D341Med (cell line): Measurements from ENCODE around the gene LMTK3.
"Not testable (repeated sequence)": the region's sequence is repeated elsewhere in the genome, so short reads cannot be mapped to it uniquely, and the experiment has no call there.

ENCODE experiments used
- DNase-seq: peaks from one replicate; pipeline ENCODE4 v3.0.0; 2012; ENCODE audit warnings: low spot score

The LMTK3 gene

DNA sequence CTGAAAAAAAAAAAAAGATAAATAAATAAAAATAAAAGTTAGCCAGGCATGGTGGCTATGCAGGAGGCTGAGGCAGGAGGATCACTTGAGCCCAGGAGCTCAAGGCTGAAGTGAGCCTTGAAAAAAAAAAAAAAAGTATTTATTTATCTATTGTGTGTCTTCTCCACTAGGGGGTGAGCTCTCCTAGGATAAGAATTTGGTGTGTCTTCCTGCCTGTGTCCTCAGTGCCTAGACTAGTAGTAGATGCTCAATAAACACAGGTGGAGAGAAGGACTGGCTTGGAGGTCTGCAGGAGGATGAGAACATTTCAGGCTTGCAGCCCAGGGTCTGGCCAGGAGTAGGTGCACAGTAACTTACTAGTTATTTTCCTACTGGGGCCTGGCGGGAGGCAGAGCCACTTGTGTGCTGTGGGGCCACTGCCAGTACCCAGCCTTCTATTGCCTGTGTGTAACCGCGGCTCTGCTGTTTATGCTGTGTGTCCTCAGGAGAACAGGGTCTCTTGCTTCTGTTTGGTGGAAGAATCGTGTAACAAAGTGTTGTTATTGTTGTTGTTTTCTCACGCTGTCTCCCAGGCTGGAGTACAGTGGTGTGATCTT is 5.4 kb downstream of the LMTK3 start:
- no peak for DNase-seq

DNA sequence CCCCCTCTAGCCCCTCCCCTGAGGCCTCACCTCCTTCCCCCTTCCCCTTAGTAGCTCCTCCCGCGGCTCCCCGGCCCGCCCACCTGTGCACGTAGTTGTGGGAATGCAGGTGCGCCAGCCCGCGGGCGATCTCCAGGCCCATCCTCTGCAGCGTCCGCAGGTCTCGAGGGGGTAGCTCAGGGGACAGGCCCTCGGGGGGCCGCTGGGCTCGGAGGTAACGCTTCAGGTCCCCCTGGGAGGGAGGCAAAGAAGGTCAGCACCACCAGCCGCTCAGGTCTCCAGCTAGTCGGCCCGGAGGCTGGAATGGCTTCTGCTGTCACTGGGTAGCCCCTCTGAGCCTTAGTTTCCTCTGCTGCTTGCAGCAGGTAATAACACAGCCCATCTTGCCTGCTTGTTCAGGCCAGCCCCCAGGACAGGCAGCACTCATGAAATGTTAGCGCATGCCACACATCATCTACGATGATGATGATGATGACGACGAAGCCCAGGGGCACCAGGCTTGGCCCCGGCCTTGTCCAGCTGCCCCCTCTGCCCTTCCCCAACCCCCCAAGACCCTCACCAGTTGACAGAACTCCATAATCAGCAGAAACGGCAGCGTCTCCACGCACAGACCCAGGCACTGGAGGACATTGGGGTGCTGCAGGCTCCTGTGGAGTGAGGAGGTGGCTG is 9.2 kb downstream of the LMTK3 start:
- DNase-seq = peak; percentile 25

DNA sequence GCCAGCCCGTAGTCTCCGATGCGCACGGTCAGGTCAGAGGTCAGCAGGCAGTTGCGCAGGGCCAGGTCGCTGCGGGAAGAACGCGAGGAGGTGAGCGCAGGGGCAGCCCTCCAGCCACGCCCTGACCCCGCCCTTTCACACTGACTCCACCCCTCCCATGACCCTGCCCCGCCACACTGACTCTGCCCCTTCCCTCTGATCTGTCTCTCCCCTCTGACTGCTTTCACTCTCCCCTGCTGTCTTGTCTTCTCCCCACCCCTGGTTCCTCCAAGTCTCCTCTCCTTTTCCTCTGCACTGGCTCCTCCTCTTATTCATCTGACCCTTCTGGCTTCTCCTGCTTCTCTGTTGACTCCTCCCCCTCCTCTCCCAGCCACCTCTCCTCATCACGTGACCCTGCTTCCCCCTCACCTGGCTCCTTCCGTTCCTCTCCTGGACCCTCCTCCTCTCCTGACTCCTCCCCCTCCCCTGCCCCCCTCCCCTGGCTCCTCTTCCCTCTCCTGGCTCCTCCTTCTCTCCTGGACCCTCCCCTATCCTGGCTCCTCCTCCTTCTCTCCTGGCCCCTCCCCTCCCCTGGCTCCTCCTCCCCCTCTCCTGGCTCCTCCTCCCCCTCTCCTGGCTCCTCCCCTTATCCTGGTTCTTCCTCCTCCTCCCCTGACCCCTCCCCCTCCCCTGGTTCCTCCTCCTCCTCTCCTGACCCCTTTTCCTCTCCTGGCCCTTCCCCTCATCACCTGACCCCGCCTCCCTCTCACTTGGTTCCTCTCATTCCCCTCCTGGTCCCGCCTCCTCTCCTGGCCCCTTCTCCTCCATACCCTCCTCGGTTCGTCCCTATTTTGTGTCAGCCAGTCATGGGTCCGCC is 9.9 kb downstream of the LMTK3 start:
- peak; percentile 65 for DNase-seq

DNA sequence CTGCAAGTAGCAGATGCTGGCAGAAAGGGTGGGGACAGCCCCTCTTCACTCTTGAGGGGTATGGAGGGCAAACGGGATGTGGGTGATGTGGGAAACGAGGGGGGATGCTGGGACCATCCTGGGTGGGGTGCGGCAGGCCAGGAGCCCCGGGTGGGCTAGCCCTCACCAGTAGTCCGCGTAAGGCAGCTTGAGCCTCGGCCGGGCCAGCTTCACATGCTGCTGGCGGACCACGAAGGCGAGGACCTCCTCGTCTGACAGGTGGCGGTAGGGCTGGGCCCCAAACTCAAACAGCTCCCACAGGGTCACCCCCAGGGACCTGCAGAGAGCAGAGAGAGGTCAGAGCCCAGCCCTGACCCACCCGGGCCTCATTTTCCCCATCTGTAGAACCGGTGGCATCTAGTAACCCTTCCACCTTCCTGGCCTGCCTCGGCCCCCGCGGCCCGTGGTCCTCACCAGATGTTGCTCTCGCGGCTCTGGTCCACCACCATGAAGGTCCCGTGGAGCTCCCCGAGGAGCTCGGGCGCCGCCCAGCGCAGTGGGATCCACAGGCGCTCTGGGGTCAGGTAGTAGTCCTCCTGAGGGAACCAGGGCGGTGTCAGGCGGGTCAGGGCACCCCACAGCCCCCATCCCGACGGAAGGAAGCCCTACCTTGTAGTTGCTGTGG is 10.7 kb downstream of the LMTK3 start:
- no peak for DNase-seq

DNA sequence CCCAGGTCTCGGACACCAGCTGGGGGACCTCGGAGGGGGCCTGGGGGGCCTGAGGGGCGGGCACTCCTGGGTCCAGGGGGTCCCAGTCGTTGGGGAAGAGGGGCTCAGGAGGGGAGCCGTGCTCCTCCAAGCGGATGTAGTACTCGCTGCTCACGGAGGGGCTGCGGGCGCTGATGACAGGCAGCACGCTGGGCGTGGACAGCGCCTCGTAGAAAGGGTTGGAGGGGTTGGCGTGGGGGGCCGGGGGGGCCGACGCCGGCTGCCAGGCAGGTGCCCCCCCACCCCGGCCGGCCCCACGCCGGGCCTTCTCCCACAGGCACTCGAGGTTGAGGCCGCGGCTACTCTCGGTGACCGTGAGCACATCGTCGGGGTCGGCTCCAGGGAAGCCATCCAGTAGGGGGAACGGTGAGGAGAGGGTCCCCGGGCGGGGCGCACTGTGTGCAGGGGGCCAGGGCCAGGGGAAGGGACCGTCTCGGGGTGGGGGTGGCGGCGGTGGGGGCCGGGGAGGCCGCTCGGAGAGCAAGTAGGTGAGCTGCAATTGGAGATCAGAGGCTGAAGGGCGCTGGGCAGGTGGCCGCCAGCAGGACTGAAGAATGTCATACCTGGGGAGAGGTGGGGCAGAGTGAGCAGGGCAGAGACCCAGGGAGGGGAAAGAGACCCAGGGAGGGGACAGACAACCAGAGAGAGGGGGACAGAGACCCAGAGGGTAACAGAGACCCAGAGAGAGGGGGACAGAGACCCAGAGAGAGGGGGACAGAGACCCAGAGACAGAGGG is 12.1 kb downstream of the LMTK3 start:
- no peak for DNase-seq

DNA sequence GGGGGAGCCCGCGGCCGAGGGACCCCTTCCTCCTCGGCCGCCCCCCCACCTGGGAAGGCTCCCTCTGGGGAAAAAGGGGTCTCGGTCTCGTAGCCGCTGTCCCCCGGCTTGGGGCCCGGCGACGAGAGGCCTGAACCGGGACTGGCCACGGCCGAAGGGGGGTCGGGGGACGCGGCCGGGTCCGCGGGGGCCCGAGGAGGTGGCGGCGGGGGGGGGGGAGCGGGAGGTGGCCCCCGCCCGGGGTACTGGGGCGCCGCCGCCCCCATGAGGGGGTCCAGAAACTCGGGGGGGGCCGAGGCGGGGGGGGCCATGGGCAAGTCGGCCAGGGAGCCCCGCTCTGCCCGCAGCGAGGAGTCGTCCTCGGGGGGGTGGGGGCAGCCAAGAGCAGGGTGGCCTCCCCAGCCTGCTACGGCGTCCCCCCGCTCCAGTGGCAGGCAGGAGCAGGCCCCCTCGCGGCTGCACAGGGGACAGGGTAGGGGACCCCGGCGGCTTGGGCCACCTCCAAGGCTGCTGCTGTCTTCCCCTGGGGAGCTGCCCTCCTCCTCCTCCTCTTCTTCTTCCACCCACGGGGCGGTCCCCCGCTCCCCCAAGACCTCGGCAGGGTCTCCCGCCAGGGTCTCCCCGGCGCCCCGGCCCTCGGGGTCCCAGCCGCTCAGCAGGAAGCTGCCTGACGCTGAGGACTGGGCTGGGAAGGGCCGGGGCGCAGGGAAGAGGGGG is 12.9 kb downstream of the LMTK3 start:
- peak; percentile 64 for DNase-seq

DNA sequence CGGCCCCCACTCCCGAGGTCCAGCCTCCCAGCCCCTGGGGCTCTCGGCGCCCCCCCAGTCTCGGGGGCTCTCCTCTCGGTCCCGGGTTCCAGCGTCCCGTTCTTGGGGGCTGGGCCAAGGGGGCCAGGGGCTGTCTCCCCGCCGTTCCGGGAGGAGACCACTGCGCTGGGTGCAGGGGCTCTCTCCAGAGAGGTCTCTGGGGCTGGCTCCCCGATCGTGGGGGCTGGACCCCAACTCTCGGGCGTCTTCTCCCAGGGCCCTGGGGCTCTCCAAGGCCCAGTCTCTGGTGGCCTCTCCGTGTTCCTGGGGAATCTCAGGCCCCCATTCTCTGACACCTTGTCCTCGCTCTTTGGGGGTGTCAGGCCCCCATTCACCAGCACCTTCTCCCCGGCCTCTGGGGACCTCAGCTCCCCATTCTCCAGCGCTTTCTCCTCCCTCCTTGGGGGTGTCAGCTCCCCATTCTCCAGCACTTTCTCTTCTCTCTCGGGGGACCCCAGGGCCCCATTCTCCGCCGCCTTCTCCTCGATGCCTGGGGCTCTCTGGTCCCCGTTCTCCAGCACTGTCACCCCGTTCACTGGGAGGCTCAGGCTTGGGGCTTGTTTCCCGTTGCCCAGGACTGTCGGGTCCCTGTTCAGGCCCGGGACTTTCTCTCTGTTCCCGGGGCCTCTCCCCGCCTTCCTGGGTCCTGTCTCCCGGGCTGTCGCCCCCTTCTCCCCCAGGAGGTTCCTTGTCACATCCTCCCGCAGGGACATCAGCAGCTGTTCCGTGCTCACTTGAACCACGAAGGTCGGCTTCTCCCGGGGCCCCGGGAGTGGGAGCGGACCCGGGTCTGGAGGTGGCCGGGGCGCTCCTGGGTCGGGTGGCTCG is 13.7 kb downstream of the LMTK3 start:
- no peak for DNase-seq

DNA sequence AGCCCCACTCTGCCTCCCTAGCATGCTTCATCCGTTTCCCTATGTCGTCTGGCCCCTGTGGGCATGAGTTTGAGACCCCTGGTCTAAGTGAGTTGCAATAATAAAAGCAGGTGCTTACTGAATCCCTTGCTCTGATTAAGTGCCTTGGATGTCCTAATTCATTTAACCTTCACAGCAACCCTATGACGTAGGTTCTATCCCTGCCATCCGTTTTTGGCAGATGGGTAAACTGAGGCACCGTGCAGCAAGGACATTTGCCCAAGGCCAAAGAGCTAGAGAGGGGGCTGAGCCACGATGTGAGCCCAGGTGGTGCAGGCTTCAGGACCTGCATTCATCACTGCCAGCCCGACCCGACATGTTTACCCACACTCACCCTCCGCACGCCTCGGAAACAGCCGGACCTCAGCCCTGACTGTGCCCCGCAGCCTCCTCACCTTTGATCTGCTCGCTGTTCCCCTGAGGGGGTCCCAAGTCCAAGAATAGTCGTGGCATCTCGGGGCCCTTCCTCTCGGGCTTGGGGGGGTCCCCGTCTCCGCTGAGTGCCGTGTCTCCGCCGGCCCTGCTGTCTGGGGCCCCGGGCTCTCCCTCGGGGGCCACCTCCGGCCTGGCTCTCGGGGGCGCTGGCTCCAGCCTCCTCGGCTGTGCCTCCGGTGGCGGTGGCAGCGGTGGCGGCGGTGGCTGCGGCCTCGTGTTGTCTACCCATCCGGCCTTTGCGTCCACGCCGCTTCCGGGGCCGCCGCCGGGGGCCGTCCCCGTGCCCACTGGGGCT is 14.5 kb downstream of the LMTK3 start:
- DNase-seq = no peak

DNA sequence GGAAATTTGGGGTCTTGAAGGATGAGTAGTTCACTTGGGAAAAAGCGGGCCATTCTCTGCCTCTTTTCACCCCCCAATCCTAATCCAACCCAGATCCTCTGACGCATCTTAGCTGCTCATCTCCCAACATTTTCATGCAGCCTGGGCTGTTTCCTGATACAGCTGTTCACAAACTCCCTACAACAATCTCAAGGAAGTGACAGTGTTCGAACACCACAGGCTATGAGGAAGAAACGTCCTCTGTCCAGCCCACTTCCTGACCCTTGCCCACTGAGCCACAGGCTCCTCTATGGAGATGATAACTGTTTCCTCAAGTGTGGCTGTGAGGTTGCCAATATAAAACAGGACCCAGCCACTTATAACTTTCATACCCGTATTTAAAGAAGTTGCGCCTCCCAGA is 16.2 kb downstream of the LMTK3 start:
- no peak for DNase-seq

DNA sequence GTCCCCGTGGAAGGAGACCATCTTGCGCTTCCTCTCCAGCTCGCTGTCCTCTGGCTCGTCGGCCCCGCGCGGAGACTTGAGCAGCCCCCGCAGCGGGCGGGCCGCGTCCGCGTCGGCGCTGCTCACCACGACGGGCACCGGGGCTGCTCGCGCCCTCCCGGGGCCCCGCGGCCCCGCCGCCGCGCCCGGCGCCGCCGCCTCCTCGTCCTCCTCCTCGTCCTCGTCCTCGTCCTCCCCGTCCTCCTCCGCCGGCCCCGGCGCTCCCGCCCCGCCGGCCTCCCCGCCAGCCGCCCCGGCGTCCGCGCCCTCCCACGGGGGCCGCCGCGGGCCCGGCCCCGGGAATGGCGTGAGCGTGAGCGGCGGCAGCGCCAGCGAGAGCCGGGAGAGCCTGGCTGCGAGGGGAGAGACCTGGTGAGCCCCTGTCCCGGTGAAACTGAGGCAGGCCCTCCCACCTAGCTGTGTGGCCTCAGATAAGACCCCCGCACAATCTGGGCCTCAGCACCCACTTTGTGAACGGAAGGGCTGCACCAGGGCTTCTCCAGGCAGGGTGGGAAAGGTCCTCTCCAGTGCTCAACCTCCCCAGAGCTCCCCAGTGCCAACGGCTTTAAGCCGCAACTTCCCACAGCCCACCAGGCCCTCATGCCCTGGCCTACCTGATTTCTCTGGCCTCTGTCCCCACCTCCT is 17.8 kb downstream of the LMTK3 start:
- DNase-seq = no peak

DNA sequence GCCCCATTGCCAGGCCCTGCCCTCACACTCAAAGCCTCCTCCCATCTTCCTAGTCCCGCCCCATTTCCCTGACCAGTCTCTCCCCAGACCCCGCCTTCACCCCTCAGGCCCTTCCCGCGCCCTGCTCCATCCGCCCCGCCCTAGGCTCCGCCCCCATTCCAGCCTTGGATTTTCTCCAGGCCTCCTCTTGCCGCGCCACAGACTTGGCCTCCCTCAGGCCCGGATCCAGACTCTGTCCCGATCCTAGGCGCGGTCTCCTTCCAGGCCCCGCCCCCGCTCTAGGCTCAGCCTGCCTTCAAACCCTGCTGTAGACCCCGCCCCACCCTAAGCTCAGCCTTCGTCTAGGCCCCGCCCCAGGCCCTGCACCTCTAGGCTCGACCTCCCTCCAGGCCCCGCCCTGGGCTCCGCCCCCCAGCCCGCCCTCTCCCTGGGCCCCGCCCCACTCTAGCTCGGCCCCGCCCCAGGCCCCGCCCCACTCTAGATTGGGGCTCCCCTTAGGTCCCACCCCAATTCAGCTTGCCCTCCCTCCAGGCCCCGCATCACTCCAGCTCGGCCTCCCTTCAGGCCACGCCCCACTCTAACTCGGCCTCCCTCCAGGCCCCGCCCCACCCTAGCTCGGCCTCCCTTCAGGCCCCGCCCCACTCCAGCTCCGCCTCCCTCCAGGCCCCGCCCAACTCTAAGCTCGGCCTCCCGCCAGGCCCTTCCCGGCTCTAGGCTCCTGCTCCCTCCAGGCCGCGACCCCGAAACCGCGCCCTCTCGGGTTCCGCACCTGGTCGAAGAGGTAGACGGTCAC is 18.5 kb downstream of the LMTK3 start:
- peak; percentile 96 for DNase-seq

DNA sequence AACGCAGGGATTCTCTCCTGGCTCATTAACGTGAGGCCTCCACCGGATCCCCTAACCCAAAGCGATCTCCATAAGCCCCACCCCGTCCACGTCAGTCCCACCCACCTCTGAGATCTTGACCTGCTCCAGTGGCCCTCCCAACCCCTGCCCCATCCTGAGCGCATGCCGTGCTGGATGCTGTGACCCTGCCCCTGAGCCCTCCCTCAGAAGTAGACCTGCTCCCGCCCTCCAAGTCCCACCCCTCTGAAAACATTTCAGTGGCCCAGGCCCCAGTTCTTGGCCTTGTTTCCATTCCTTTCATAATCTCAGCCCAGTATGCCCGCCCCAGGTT is 19.9 kb downstream of the LMTK3 start:
- DNase-seq = no peak

DNA sequence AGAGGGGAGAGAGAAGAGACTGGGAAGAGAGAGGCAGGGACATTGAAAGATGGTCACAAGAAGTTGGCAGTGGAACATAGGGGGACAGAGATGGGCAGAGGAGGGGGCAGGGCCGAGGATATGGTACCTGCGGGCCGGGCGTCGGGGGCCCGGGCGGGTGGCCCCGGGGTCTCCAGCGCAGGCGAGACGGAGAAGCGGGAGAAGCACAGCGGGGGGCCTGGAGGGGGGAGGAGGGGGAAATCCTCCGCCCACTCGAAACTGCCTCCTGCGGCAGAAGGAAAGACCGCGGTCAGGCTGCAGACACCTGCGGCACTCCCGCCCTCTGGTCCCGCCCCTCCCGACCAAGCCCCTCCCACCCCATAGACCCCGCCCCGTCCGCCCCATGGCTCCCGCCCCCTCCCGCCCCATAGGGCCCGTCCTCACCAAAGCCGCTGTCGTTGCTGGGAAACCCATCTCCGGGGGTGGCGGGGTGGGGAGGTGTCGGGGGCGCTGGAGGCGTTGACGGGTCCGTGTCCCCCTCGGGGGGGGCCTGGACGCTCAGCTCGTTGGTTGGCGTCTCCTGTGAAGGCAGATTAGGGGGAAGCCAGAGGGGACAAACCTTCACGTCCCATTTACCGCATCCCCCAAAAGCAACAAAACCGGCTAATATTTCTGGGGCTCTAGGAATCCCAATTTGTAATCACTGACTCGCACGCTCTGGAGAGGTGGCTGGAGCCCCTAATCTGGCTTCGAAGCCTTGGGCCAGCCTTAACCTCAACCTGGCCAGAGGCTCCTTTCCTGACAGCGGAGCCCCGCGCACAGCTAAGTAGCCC is 20.4 kb downstream of the LMTK3 start:
- DNase-seq = peak; percentile 81

DNA sequence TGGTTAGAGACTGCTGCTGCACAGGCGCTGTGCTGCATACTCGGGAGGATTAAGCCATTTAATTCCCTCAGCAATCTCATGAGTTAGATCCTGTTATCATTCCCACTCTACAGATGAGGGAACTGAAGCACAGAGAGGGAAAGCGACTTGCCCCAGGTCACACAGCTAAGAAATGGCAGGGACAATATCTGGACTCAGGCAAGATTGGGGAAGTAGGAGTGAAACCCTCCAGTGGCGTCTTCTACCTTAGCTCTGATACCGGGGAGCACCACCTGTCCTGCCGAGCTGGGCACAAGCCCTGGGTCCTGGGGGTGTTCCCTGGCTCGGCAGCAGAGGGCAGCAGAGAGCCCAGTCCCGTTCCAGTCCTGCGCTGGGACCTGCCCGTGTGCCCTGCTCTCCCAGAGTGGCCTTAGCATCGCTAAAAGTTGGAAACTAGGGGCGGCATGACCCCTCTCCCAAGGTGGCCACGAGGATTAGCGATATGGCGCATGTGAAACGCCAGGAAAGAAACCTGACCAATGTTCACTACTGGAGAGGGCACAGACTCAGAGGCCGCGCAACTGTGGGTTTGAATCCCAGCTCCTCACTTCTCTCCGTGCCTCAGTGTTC is 21.9 kb downstream of the LMTK3 start:
- peak; percentile 87 for DNase-seq

DNA sequence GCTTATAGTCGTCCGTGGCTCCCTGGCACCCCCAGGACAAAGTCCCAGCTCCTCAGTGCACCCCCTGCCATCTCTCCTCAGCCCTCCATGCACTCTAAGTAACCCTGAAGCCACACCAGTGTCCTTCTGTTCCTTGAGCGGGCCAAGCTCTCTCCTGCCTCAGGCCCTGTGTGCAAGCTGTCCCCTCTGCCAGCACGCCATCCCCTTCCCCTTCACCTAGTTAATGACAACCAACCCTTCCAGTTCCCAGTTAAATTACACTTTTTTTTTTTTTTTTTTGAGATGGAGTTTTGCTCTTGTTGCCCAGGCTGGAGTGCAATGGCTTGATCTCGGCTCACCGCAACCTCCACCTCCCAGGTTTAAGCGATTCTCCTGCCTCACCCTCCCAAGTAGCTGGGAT is 23.2 kb downstream of the LMTK3 start:
- not testable (repeated sequence) for DNase-seq

DNA sequence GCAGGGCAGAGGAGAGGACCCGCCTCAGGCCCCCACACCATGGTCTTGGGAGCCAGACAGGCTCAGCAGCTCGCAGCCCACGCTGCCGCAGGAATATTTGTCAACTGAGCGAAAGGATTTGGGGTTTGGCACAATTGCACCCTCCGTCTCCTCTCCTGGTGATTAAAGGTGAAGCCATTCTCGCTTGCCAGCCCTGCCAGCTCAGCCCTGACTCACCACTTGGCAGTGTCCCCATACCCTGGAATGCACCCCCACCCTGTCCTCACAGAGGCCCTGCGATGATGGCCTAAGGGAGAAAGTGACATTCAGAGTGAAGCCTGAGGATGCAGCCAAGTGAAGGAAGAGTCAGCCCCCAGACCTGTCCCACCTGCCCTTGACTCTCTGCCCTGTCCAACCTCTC is 23.7 kb downstream of the LMTK3 start:
- no peak for DNase-seq

DNA sequence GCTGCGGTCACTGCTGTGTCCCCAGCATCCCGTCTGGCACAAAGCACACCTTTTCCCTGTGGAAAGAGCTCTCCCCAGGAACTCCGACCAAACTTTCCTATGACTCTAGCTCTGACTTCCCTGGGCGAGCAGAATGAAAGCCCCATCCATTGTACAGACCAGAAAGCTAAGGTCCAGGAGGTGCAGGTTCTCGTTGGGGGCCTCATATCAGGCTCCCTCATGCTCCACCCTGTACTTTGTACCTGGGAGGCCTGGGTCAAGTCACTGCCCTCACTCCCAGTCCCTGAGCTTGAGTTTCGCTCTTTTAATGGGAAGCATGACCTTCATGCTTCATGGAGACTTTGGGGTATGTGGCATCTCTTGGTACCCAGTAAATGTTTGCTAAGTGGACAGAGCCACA is 24.1 kb downstream of the LMTK3 start:
- DNase-seq = no peak
